Naive thymus-derived CD8-positive, alpha-beta T cell (primary cell): ENCODE data around the gene CHCHD10. TPM values are rescaled to one million over a fixed set of nuclear protein-coding genes. Genes with fewer than 3 reads are reported as not detected.

Experiments used
- ATAC-seq, 2 donors: fragments of 150-1000 bp; cut with Tn5 transposase in 1 of 2; sonication (Bioruptor Pico), chemical (Tn5 transposase) in 1 of 2; 1 replicate in 1 of 2; 2 replicates in 1 of 2; pipeline ENCODE4 v1.10.0; 2021; ENCODE audit warnings: mild to moderate bottlenecking in 2 of 2, moderate library complexity in 2 of 2
- POLR2A ChIA-PET: fragments of 350-600 bp; sonication (Branson Sonifier 250); formaldehyde crosslinking; loops from one replicate; lab custom pipeline; 2021; ENCODE audit warnings: antibody characterized with exemption; lab: Charles Lee
- DNase-seq, 10 donors: peaks; one replicate each; pipeline versions ENCODE4 v3.0.0 to v3.0.0-alpha.2; 2020 to 2022
- H3K27ac Mint-ChIP-seq, 10 donors: one replicate each; pipeline ENCODE4 v1.8.0; 2020 to 2022; ENCODE audit warnings: mild to moderate bottlenecking in 10 of 10, mixed read lengths in 10 of 10, moderate library complexity in 4 of 10, inconsistent platforms in 1 of 10
- H3K27me3 Mint-ChIP-seq, 5 donors: one replicate each; pipeline ENCODE4 v1.8.0; 2021 to 2022; ENCODE audit warnings: mixed read lengths in 5 of 5
- H3K36me3 Mint-ChIP-seq, 3 donors: one replicate each; pipeline ENCODE4 v1.8.0; 2020 to 2022; ENCODE audit warnings: mixed read lengths in 3 of 3, mild to moderate bottlenecking in 2 of 3, inconsistent platforms in 1 of 3
- H3K4me1 Mint-ChIP-seq, 4 donors: one replicate each; pipeline ENCODE4 v1.8.0; 2021 to 2022; ENCODE audit warnings: mixed read lengths in 4 of 4
- H3K4me3 Mint-ChIP-seq, 10 donors: one replicate each; pipeline ENCODE4 v1.8.0; 2020 to 2022; ENCODE audit warnings: mild to moderate bottlenecking in 10 of 10, mixed read lengths in 10 of 10, moderate library complexity in 6 of 10, inconsistent platforms in 1 of 10
- H3K9me3 Mint-ChIP-seq, 9 donors: one replicate each; pipeline ENCODE4 v1.8.0; 2020 to 2022; ENCODE audit warnings: mixed read lengths in 9 of 9, mild to moderate bottlenecking in 3 of 9, inconsistent platforms in 1 of 9, moderate library complexity in 1 of 9
- polyA plus RNA-seq, 3 donors: library from polyadenylated mRNA; unstranded; fragments of 300-500 nt; fragmentation: Illumina TruSeq; gene quantifications; one replicate each; pipeline ENCODE4 v1.2.3, GENCODE V29; 2021
- total RNA-seq, 8 experiments: library from RNA in 2 of 8; stranded (reverse) in 2 of 8; gene quantifications; one replicate each; pipeline ENCODE4 v1.2.3 and lab custom pipeline; 2021 to 2026

The CHCHD10 gene
- total RNA-seq (10 to 100 TPM; 44.3 to 47.4 TPM), polyA plus RNA-seq (10 to 100 TPM; 26.1 to 37.6 (median 36.0) TPM), total RNA-seq (lab: John Stamatoyannopoulos, UW) (10.3 to 25.3 (median 15.8) reads per million in 6 experiments)

- POLR2A ChIA-PET = interaction anchor here (0.9 to 8.2 kb wide), 6 partner anchors 9 to 51 kb away, joined by 3 to 65 read pairs (median 6); partner anchors contain the start of genes SMARCB1, VPREB3 and ZNF70
- Mint-ChIP-seq H3K4me1 (peaks cover 13 to 67% (median 55%) of the 10 kb centered on the region in 4 donors), H3K27ac (peak within 1 kb of the TSS; percentile 58 to 92 (median 75)), H3K4me3 (peak within 1 kb of the TSS; percentile 80 to 90 (median 83)), H3K36me3 (peaks cover 0 to 2% (median 0%) of the 10 kb centered on the region in 3 donors), H3K27me3 (no peaks in the 10 kb centered on the region), H3K9me3 (no peaks in the 10 kb centered on the region)
- DNase-seq = peak; percentile 59 to 83 (median 75)
- ATAC-seq = peak; percentile 67 to 70
Measured at GRCh38 chr22:23767673-23768548, at the start of gene CHCHD10. TSS of gene CHCHD10 (minus strand) at chr22:23767972. CDS start at chr22:23767874, 98 bp downstream.

GRCh38 chr22:23817146-23817545 is 49.4 kb upstream of the CHCHD10 start:
- Mint-ChIP-seq H3K27me3 (no peaks in the 10 kb centered on the region), H3K9me3 (no peaks in the 10 kb centered on the region), H3K4me1 (peaks cover 0 to 30% (median 6%) of the 10 kb centered on the region in 4 donors), H3K27ac (no peak overlapping the region), H3K4me3 (no peak overlapping the region), H3K36me3 (peaks cover 0 to 86% (median 14%) of the 10 kb centered on the region in 3 donors)
- no peak for ATAC-seq
- POLR2A ChIA-PET = no interaction called here
- DNase-seq = no peak

GRCh38 chr22:23816156-23816976 is 48.6 kb upstream of the CHCHD10 start:
- Mint-ChIP-seq H3K9me3 (no peaks in the 10 kb centered on the region), H3K27ac (peak overlapping the region in 1 of 10 donors; percentile 27), H3K4me1 (peaks cover 0 to 34% (median 6%) of the 10 kb centered on the region in 4 donors), H3K27me3 (no peaks in the 10 kb centered on the region), H3K4me3 (no peak overlapping the region), H3K36me3 (peaks cover 0 to 86% (median 14%) of the 10 kb centered on the region in 3 donors)
- ATAC-seq = no peak
- DNase-seq = no peak
- POLR2A ChIA-PET = no interaction called here

- Mint-ChIP-seq H3K36me3 (peaks cover 0 to 86% (median 14%) of the 10 kb centered on the region in 3 donors), H3K4me1 (peaks cover 0 to 31% (median 7%) of the 10 kb centered on the region in 4 donors), H3K9me3 (no peaks in the 10 kb centered on the region), H3K27me3 (no peaks in the 10 kb centered on the region), H3K27ac (peak overlapping the region in 1 of 10 donors; percentile 25), H3K4me3 (no peak overlapping the region)
- DNase-seq (no peak), ATAC-seq (no peak)
- POLR2A ChIA-PET = no interaction called here
Measured at GRCh38 chr22:23815541-23816155, 47.9 kb upstream of the CHCHD10 start.

GRCh38 chr22:23812378-23812777 is 44.6 kb upstream of the CHCHD10 start:
- Mint-ChIP-seq H3K36me3 (peaks cover 0 to 81% (median 8%) of the 10 kb centered on the region in 3 donors), H3K4me1 (peaks cover 0 to 11% (median 6%) of the 10 kb centered on the region in 4 donors), H3K27ac (peak overlapping the region in 2 of 10 donors; percentile 41 to 42), H3K9me3 (no peaks in the 10 kb centered on the region), H3K27me3 (no peaks in the 10 kb centered on the region), H3K4me3 (no peak overlapping the region)
- no peak for ATAC-seq
- POLR2A ChIA-PET = no interaction called here
- no peak for DNase-seq

DNA sequence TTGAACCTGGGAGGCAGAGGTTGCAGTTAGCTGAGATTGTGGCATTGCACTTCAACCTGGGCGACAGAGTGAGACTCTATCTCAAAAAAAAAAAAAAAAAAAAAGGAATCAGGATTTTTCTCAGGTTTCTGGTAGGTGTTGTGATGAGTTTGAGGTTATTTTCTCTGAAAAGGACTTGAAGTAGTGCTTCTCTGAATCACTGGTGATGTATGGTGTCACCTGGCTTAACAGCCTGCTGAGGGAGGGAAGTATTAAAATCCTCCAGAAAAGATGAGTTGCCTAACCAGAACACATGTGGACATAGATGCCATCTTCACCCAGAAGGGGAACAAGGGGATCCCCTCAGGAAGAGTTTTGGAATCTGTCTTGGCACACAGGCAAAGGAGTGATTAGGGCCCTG is 39.1 kb upstream of the CHCHD10 start:
- H3K36me3 Mint-ChIP-seq = peaks cover 0 to 90% (median 2%) of the 10 kb centered on the region in 3 donors
- H3K27ac Mint-ChIP-seq = peak overlapping the region in 1 of 10 donors; percentile 34
- peaks cover 0 to 20% (median 3%) of the 10 kb centered on the region in 4 donors for H3K4me1 Mint-ChIP-seq

DNA sequence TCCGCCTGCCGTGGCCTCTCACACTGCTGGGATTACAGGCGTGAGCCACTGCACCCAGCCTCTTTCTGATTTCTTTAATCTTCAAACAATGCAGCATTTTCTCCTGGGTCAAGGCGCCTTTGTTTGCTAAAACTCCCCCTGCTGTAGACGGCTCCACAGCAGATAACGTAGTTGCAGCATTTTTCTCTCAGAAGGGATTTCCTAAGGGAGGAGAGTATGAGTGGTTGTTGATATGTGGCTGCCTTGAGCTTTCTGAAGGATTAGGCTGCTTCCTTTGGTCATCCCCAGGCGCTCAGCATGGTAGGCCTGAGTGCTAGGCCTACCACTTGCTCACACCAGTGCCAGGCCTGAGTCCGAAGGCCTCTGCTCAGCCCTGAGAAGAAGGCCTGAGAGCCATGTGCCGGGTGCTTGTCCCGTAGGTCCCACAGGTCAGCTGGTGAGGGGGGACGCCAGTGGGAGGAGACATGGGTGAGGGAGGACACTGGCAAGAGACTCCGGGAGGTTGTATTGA is 37.1 kb upstream of the CHCHD10 start:
- Mint-ChIP-seq H3K9me3 (no peaks in the 10 kb centered on the region), H3K36me3 (peaks cover 0 to 91% (median 16%) of the 10 kb centered on the region in 3 donors), H3K27ac (peak overlapping the region in 1 of 10 donors; percentile 71), H3K4me1 (peaks cover 0 to 29% (median 2%) of the 10 kb centered on the region in 4 donors), H3K27me3 (no peaks in the 10 kb centered on the region), H3K4me3 (no peak overlapping the region)
- DNase-seq (no peak), ATAC-seq (no peak)
- POLR2A ChIA-PET = interaction anchor here (0.5 kb wide), 1 partner anchor 75 kb away, joined by 4 read pairs; no protein-coding TSS in a partner anchor

More for the DNA sequence above, 39.1 kb upstream of the CHCHD10 start:
- Mint-ChIP-seq H3K9me3 (no peaks in the 10 kb centered on the region), H3K4me3 (no peak overlapping the region), H3K27me3 (no peaks in the 10 kb centered on the region)
- POLR2A ChIA-PET = interaction anchor here (0.7 kb wide), 1 partner anchor 10 kb away, joined by 4 read pairs; no protein-coding TSS in a partner anchor
- ATAC-seq = no peak
- DNase-seq = no peak

DNA sequence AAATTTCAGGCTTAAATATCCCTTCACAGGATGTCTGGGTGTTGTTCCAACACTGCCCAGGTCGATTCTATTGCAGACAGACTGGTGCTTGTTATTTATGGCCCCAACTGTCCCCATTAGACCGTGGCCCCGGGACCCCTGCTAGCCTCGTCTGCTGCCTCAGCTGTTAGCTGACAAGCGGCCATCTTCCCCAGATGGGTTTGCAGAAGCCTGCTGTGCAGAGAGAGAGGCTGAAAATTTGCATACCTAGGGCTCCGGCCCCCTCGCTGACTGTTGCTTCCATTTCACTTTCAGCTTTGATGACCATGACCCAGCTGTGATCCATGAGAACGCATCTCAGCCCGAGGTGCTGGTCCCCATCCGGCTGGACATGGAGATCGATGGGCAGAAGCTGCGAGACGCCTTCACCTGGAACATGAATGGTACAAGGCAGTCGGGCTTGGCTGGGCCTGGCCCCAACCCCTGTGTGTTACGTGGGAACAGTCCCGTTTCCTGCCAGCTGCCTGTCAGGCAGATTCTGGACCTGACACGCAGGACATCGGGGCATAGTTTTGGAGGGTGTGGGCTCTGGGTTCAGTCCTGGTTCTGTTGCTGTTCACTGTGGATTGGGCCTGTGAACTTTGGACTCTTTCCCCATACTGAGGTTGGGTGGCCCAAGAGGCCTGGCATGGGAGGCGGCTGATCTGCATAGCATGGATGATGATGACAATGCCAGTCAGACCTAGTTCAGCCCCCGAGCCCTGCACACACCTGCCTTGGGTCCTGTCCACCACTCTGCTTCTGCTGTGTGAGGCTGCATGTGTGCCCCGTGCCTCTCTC is 35.4 kb upstream of the CHCHD10 start:
- POLR2A ChIA-PET = no interaction called here
- no peak for ATAC-seq
- no peak overlapping the region for H3K4me3 Mint-ChIP-seq
- H3K9me3 Mint-ChIP-seq = no peaks in the 10 kb centered on the region
- peak overlapping the region in 4 of 10 donors; percentile 18 to 93 (median 46) for H3K27ac Mint-ChIP-seq
- H3K4me1 Mint-ChIP-seq = peaks cover 0 to 33% (median 2%) of the 10 kb centered on the region in 4 donors
- H3K27me3 Mint-ChIP-seq = no peaks in the 10 kb centered on the region
- DNase-seq = no peak
- peaks cover 0 to 94% (median 17%) of the 10 kb centered on the region in 3 donors for H3K36me3 Mint-ChIP-seq

GRCh38 chr22:23801886-23802377 is 34.2 kb upstream of the CHCHD10 start:
- no peak overlapping the region for H3K4me3 Mint-ChIP-seq
- peaks cover 0 to 33% (median 2%) of the 10 kb centered on the region in 4 donors for H3K4me1 Mint-ChIP-seq
- POLR2A ChIA-PET = no interaction called here
- H3K9me3 Mint-ChIP-seq = no peaks in the 10 kb centered on the region
- no peaks in the 10 kb centered on the region for H3K27me3 Mint-ChIP-seq
- H3K36me3 Mint-ChIP-seq = peaks cover 0 to 92% (median 17%) of the 10 kb centered on the region in 3 donors
- H3K27ac Mint-ChIP-seq = peak overlapping the region in 3 of 10 donors; percentile 35 to 93 (median 86)
- ATAC-seq = no peak
- no peak for DNase-seq

DNA sequence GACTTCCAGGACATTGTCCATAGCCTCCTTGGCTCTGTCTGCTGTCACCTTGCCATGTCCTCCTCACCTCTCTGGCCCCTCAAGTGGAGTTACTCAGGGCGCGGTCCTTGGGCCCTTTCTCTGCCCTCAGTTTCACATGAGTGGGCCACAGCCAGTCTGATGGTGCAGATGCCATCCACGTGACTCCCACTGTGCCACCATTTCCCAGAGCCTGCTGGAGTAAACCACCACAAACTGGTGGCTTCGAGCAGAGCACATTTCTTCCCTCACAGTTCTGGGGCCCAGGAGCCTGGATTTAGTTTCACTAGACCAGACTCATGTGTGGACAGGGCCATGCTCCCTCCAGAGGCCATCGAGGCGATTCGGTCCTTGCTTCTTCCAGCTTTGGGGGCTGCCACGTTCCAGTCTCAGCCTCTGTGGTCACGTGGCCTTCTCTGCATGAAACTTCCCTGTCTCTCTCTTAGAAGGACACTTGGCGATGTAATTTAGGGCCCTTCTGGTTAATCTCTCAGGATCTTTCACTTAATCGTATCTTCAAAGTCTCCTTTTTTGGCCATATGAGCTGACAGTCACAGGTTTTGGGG is 33.6 kb upstream of the CHCHD10 start:
- Mint-ChIP-seq H3K4me1 (peaks cover 0 to 32% (median 2%) of the 10 kb centered on the region in 4 donors), H3K9me3 (no peaks in the 10 kb centered on the region), H3K27ac (peak overlapping the region in 2 of 10 donors; percentile 70 to 73), H3K27me3 (no peaks in the 10 kb centered on the region), H3K4me3 (peak overlapping the region in 1 of 10 donors; percentile 48), H3K36me3 (peaks cover 0 to 93% (median 22%) of the 10 kb centered on the region in 3 donors)
- DNase-seq = no peak
- POLR2A ChIA-PET = no interaction called here
- no peak for ATAC-seq
